ENCODE results near the gene NCKAP1. TPM values are rescaled to one million over a fixed set of nuclear protein-coding genes. Genes with fewer than 3 reads are reported as not detected.
"Not testable (repeated sequence)": the region's sequence is repeated elsewhere in the genome, so short reads cannot be mapped to it uniquely, and the experiment has no call there.

The NCKAP1 gene
- total RNA-seq, 2 donors from 2014 or later, result 19.8 to 59.9 TPM

DNA sequence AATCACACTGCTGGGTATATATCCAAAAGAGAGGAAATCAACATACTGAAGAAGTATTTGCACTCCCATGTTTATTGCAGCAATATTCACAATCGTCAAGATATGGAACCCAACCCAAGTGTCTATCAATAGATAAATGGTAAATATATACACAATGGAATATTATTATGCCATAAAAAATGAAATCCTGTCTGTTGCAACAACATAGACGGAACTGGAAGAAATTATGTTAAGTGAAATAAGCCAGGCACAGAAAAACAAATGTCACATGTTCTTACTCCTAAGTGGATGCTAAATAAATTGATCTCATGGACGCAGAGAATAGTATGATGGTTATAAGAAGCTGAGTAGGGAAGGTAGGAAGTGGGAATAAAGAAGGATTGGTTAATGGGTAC is 65.7 kb downstream of the NCKAP1 start:
- Histone ChIP-seq H3K27ac (no peak overlapping the region), H3K36me3 (replicated peaks in 1 of 2; ENCODE audit: insufficient read depth in 1 of 2, low read depth in 2 of 2) (peaks cover 3 to 4% of the 10 kb centered on the region in 2 donors), H3K4me3 (no peak overlapping the region), H3K27me3 (no peaks in the 10 kb centered on the region), H3K4me1 (no peaks in the 10 kb centered on the region), H3K9me3 (no peaks in the 10 kb centered on the region)
- TF ChIP-seq, protein P1, sequence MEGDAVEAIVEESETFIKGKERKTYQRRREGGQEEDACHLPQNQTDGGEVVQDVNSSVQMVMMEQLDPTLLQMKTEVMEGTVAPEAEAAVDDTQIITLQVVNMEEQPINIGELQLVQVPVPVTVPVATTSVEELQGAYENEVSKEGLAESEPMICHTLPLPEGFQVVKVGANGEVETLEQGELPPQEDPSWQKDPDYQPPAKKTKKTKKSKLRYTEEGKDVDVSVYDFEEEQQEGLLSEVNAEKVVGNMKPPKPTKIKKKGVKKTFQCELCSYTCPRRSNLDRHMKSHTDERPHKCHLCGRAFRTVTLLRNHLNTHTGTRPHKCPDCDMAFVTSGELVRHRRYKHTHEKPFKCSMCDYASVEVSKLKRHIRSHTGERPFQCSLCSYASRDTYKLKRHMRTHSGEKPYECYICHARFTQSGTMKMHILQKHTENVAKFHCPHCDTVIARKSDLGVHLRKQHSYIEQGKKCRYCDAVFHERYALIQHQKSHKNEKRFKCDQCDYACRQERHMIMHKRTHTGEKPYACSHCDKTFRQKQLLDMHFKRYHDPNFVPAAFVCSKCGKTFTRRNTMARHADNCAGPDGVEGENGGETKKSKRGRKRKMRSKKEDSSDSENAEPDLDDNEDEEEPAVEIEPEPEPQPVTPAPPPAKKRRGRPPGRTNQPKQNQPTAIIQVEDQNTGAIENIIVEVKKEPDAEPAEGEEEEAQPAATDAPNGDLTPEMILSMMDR (IDR thresholded peaks at IDR 0.05), result no peak
- no peak for TF ChIP-seq POLR2A (IDR thresholded peaks at IDR 0.05)
- no peak for DNase-seq
- no peak for ATAC-seq
- intact Hi-C loops (cut with DNase I), result no loop called here
- 95 to 97% methylated on average over 3 of the region's 3 CpGs for WGBS, 2 donors

DNA sequence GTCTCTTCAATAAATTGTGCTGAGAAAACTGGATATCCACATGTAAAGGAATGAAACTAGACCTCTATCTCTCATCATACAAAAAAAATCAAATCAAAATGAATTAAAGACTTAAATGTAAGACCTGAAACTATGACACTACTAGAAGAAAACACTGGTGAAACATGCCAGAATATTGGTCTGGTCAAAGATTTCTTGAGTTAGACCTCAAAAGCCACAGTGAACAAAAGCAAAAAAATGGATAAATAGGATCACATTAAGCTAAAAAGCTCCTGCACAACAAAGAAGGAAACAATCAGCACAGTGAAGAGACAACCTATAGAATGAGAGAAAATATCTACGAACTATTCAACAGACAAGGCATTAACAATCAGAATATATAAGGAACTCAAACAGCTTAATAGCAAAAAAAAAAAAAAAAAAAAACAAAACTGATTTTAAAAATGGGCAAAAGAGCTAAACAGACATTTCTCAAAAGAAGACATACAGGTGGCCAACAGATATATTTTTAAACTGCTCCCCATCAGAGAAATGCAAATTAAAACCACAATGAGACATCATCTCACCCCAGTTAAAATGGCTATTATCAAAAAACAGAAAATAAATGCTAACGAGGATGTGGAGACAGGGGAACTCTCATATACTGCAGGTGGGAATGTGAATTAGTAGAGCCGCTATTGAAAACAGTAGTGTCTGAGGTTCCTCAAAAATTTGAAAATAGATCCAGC is 66.3 kb downstream of the NCKAP1 start:
- no peaks in the 10 kb centered on the region for H3K9me3 ChIP-seq
- TF ChIP-seq, protein P1 (IDR thresholded peaks at IDR 0.05), result no peak
- no peak for TF ChIP-seq POLR2A (IDR thresholded peaks at IDR 0.05)
- WGBS, 2 donors, result 96 to 97% methylated on average over 3 of the region's 3 CpGs
- intact Hi-C loops (cut with DNase I), result no loop called here
- ATAC-seq, result no peak
- no peaks in the 10 kb centered on the region for H3K27me3 ChIP-seq
- H3K36me3 ChIP-seq (replicated peaks in 1 of 2; ENCODE audit: insufficient read depth in 1 of 2, low read depth in 2 of 2), result peaks cover 2% of the 10 kb centered on the region in 2 donors
- no peak overlapping the region for H3K27ac ChIP-seq
- H3K4me3 ChIP-seq, result no peak overlapping the region
- no peaks in the 10 kb centered on the region for H3K4me1 ChIP-seq
- no peak for DNase-seq

DNA sequence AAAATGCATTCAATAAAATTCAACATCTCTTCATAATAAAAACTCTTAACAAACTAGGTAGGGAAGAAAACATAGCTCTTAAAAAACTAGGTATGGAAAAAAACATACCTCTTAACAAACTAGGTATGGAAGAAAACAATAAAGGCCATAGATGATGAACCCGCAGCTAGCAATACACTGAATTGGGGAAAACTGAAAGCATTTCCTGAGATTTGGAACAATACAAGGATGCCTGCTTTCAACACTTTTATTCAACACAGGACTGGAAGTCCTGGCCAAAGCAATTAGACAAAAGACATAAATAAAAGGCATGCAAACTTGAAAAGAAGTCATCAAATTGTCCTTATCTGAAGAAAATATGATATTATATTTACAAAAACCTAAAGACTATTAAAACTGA is 67.8 kb downstream of the NCKAP1 start:
- Histone ChIP-seq H3K36me3 (replicated peaks in 1 of 2; ENCODE audit: insufficient read depth in 1 of 2, low read depth in 2 of 2) (peaks cover 0 to 2% of the 10 kb centered on the region in 2 donors), H3K4me3 (no peak overlapping the region), H3K4me1 (no peaks in the 10 kb centered on the region), H3K27ac (no peak overlapping the region), H3K9me3 (no peaks in the 10 kb centered on the region), H3K27me3 (no peaks in the 10 kb centered on the region)
- TF ChIP-seq, protein P1 (IDR thresholded peaks at IDR 0.05), result no peak
- no peak for TF ChIP-seq POLR2A (IDR thresholded peaks at IDR 0.05)
- ATAC-seq (no peak), DNase-seq (no peak)
- intact Hi-C loops (cut with DNase I), result no loop called here
- WGBS, 2 donors, result 85 to 100% methylated on average over 1 of the region's 1 CpG

DNA sequence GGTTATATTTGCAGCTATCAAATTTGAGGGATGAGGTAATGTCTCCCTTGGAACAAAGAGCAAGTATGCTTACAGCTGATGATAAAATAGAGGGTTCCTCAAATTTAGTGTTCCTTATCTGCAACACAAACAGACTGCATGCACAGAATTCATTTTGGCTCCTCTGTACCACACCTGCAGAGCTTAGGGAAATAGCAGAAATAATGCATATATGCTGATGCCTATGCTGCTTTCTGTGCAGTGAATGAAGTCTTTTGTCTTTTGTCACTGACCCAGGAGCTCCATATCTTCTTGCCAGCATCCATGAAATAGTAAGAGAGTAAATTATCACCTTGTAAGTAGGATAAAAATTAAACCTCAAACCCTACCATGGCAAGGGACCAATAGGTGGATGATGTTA is 69.8 kb downstream of the NCKAP1 start:
- ATAC-seq (no peak), DNase-seq (no peak)
- intact Hi-C loops (cut with DNase I), result no loop called here

DNA sequence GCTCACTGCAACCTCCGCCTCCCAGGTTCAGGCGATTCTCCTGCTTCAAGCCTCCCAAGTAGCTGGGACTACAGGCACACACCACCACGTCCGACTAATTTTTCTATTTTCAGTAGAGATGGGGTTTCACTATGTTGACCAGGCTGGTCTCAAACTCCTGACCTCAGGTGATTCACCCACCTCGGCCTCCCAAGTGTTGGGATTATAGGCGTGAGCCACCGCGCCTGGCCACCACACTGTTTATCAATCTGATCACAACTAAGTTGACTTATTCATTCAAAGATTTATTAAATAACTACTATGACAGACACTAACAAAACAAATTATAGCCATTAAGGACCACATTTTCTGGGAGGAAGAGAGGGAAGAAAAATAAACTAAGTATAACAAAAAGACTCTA is 71.9 kb downstream of the NCKAP1 start:
- intact Hi-C loops (cut with DNase I); H3K36me3 ChIP-seq (replicated peaks in 1 of 2; ENCODE audit: insufficient read depth in 1 of 2, low read depth in 2 of 2); H3K9me3 ChIP-seq; H3K4me1 ChIP-seq; DNase-seq; H3K27ac ChIP-seq; H3K4me3 ChIP-seq; H3K27me3 ChIP-seq; ATAC-seq: not testable (repeated sequence)
- WGBS, 2 donors, result 89 to 97% methylated on average over 8 of the region's 8 CpGs

More for the DNA sequence above, 69.8 kb downstream of the NCKAP1 start:
- H3K4me1 ChIP-seq, result no peaks in the 10 kb centered on the region
- H3K4me3 ChIP-seq, result no peak overlapping the region
- no peaks in the 10 kb centered on the region for H3K27me3 ChIP-seq
- H3K9me3 ChIP-seq, result no peaks in the 10 kb centered on the region
- no peak overlapping the region for H3K27ac ChIP-seq
- TF ChIP-seq, protein P1 (IDR thresholded peaks at IDR 0.05), result no peak
- H3K36me3 ChIP-seq (replicated peaks in 1 of 2; ENCODE audit: insufficient read depth in 1 of 2, low read depth in 2 of 2), result peaks cover 0 to 2% of the 10 kb centered on the region in 2 donors

Measured in body of pancreas (tissue), 4 donors.